Heart left ventricle (tissue), 16 donors: Measurements from ENCODE around the gene KMO. TPM values are rescaled to one million over a fixed set of nuclear protein-coding genes. Genes with fewer than 3 reads are reported as not detected.

Source experiments
- ATAC-seq, 4 donors: fragments of 200-7000 bp; cut with Tn5 transposase; one replicate each; pipeline ENCODE4 v1.9.1; 2020 to 2022; ENCODE audit warnings: moderate library complexity in 4 of 4, mild to moderate bottlenecking in 3 of 4, moderate number of reproducible peaks in 1 of 4
- DNase-seq, 5 donors: peaks; one replicate each; pipeline ENCODE4 v3.0.0-alpha.2; 2020
- H3K27ac ChIP-seq, 12 donors: fragments of 200-600 bp; sonication (generic) in 4 of 12; one replicate each; pipeline versions ENCODE4 v1.5.0 to v1.8.0; 2016 to 2022; ENCODE audit warnings: mild to moderate bottlenecking in 2 of 12
- H3K27me3 ChIP-seq, 9 donors: fragments of 200-600 bp; sonication (generic) in 2 of 9; one replicate each; pipeline versions ENCODE4 v1.5.1 to v1.8.0; 2016 to 2022; ENCODE audit warnings: mild to moderate bottlenecking in 3 of 9
- H3K36me3 ChIP-seq, 9 donors: fragments of 200-600 bp; sonication (generic) in 2 of 9; one replicate each; pipeline versions ENCODE4 v1.5.0 to v1.8.0; 2018 to 2022; ENCODE audit warnings: mild to moderate bottlenecking in 2 of 9
- H3K4me1 ChIP-seq, 12 donors: fragments of 200-600 bp; sonication (generic) in 4 of 12; one replicate each; pipeline versions ENCODE4 v1.5.0 to v1.8.0; 2016 to 2022; ENCODE audit warnings: mild to moderate bottlenecking in 3 of 12
- H3K4me3 ChIP-seq, 12 donors: fragments of 200-600 bp; sonication (generic) in 4 of 12; one replicate each; pipeline versions ENCODE4 v1.5.0 to v1.8.0; 2017 to 2022; ENCODE audit warnings: mild to moderate bottlenecking in 9 of 12, moderate library complexity in 4 of 12
- H3K9me3 ChIP-seq, 12 donors: fragments of 200-600 bp; sonication (generic) in 4 of 12; one replicate each; pipeline versions ENCODE4 v1.5.0 to v1.8.0; 2016 to 2022; ENCODE audit warnings: mild to moderate bottlenecking in 1 of 12
- POLR2A ChIP-seq, 2 donors: fragments of 450-650 bp; IDR thresholded peaks; one replicate each; pipeline ENCODE4 v1.6.1; 2017; ENCODE audit warnings: antibody characterized with exemption in 2 of 2, mild to moderate bottlenecking in 2 of 2, moderate library complexity in 2 of 2
- WGBS, 4 donors: extraction: QIAGEN DNeasy Blood & Tissue Kit in 2 of 4; methylation state at CpG; one replicate each; pipeline versions ENCODE4 v1.1.5 to v1.1.7; 2013 to 2018; 5-methylcytosine and 5-hydroxymethylcytosine counted together
- intact Hi-C, 10 donors: fragments of 100-400 bp; cut with DNase I; formaldehyde crosslinking; loops; one replicate each; pipeline versions ENCODE4 v1.11.1 to v1.14.2; 2022
- polyA plus RNA-seq, 2 donors: library from polyadenylated mRNA; stranded (reverse); fragments of 200-250 nt; gene quantifications; one replicate each; pipeline ENCODE4 v1.2.3, GENCODE V29; 2013
- total RNA-seq, 9 donors: library from RNA; depleted of rRNA in 2 of 9; stranded (reverse); fragments of >200 nt in 2 of 9; fragmentation: NEBNext Ultra II Directional in 3 of 9; extraction: Animal tissue kit (Norgen Biotek cat#: 25700) in 3 of 9; gene quantifications; one replicate each; pipeline versions ENCODE4 v1.1.0 to v1.2.4, GENCODE V29; 2016 to 2023
- TF ChIP-seq, protein P1 (sequence below), 12 donors: fragments of 200-600 bp; sonication (generic) in 4 of 12; IDR thresholded peaks; one replicate each; pipeline versions ENCODE4 v1.5.0 to v1.8.0; 2018 to 2022; ENCODE audit warnings: antibody characterized with exemption in 12 of 12, mild to moderate bottlenecking in 5 of 12
- donor health status: ischemic (EF 13 %, LVEDD 7.1; RV severe dilation, severe dysfunction).
- donor health status: healthy with polysubstance abuse.
- donor health status: DM: no; HTN: yes; CAD: no.
- donor health status: DM: no; HTN: no; CAD: no.
- donor health status: ischemic (EF 25% LVEDD 6.9; RV normal size, moderate dysfunction).
- donor health status: ischemic (EF 25% LVEDD 5.7; RV mildly dilated, moderate dysfunction).
- donor health status: healthy.
- donor health status: DM: yes; HTN: yes; CAD: no.
- donor health status: ischemic (EF 35%, LVEDD 5.7; RV mildly dilated, moderate dysfunction).
- donor health status: nonischemic (EF 11% LVEDD 7.7; RV severe dilation, severe dysfunction).
- donor health status: DM: yes; HTN: yes; CAD: no.
- donor health status: PGD.
- donor health status: ischemic (EF 29% LVEDD 5.4; RV normal size, mild dysfunction).
- donor health status: nonischemic (EF 23%, LVEDD 6.1; RV moderate dilation, normal function).

The KMO gene
- total and polyA plus RNA-seq, 11 donors: 0.07 to 3.9 (median 0.15) TPM; not detected in 3

DNA sequence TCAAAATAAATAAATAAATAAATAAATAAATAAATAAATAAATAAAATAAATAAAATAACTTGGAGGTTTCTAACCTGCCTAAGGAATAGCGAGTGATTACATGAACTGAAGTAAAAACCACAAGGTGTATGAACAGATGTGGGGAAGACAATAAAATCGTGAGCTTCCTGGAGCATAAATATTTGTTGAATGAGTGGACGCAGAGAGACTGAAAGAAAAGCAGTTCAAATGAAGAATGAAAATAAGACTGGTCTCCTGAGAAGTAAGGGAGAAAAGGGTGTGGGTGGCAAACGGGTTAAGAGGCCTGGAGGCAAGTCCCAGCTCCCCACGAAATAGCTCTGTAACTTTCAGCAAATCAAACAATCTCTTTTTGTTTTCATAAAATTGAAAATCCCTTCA, 74.4 kb downstream of the KMO start:
- TF ChIP-seq POLR2A (IDR thresholded peaks at IDR 0.05): no peak
- TF ChIP-seq, protein P1, sequence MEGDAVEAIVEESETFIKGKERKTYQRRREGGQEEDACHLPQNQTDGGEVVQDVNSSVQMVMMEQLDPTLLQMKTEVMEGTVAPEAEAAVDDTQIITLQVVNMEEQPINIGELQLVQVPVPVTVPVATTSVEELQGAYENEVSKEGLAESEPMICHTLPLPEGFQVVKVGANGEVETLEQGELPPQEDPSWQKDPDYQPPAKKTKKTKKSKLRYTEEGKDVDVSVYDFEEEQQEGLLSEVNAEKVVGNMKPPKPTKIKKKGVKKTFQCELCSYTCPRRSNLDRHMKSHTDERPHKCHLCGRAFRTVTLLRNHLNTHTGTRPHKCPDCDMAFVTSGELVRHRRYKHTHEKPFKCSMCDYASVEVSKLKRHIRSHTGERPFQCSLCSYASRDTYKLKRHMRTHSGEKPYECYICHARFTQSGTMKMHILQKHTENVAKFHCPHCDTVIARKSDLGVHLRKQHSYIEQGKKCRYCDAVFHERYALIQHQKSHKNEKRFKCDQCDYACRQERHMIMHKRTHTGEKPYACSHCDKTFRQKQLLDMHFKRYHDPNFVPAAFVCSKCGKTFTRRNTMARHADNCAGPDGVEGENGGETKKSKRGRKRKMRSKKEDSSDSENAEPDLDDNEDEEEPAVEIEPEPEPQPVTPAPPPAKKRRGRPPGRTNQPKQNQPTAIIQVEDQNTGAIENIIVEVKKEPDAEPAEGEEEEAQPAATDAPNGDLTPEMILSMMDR (IDR thresholded peaks at IDR 0.05): no peak
- Histone ChIP-seq H3K27ac (no peak overlapping the region), H3K4me1 (peaks cover 0 to 31% (median 0%) of the 10 kb centered on the region in 12 donors), H3K9me3 (no peaks in the 10 kb centered on the region), H3K4me3 (no peak overlapping the region), H3K27me3 (no peaks in the 10 kb centered on the region), H3K36me3 (no peaks in the 10 kb centered on the region)
- intact Hi-C loops: loop anchor here in 1 of 10 donors (10.0 kb wide), 1 partner anchor 388 kb away; the partner anchor contains the start of gene MAP1LC3C
- 79 to 90% (median 84%) methylated on average over 5 of the region's 5 CpGs for WGBS, 4 donors
- no peak for ATAC-seq
- no peak for DNase-seq

DNA sequence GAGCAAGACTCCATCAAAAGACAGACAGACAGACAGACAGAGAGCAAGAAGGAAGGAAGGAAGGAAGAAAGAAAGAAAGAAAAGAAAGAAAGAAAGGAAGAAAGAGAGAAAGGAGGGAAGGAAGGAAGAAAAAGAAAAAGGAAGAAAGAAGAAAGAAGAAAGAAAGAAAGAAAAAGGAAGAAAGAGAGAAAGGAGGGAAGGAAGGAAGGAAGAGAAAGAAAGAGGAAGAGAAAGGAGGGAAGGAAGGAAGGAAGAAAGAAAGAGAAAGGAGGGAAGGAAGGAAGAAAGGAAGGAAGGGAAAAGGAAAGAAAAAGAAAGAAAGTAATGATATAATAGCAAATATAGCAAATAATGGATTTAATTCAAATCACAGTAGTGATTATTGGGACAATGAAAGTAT, 75.3 kb downstream of the KMO start:
- H3K27me3 ChIP-seq: no peaks in the 10 kb centered on the region
- no peak overlapping the region for H3K4me3 ChIP-seq
- DNase-seq: no peak
- H3K9me3 ChIP-seq: no peaks in the 10 kb centered on the region
- intact Hi-C loops: loop anchor here in 1 of 10 donors (10.0 kb wide), 1 partner anchor 387 kb away; the partner anchor contains the start of gene MAP1LC3C
- peaks cover 0 to 39% (median 0%) of the 10 kb centered on the region in 12 donors for H3K4me1 ChIP-seq
- TF ChIP-seq POLR2A (IDR thresholded peaks at IDR 0.05): no peak
- TF ChIP-seq, protein P1 (IDR thresholded peaks at IDR 0.05): no peak
- no peak for ATAC-seq
- H3K36me3 ChIP-seq: no peaks in the 10 kb centered on the region
- no peak overlapping the region for H3K27ac ChIP-seq

DNA sequence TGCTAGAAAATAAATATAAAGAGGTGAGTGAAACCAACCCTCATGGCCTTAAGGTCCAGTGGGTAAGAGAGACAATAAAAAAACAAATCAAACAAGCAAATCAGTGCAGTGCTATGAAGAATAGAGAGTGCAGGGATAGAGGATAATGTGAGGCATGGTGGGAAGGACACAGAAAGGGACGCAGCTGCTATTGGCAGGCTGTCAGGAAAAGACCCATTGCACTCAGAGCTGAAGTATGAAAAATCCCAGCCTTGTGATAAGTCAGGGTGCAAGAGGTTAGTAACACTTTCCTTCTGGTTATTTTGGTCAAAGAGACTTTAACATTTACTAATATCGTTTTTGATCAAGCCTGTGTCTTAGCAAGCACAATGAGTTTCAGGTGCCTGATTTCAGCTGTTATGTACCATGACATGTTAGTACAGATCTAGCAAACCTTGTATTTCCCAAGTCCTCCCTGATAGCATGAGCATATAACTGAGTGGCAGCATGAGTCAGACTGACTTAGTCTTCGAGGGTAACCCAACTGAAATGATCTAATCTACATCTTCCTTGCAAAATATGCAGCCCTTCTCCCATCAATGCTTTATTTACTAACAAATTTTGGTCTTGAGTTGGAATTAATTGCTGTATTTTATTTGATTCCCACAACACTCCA, 76.3 kb downstream of the KMO start:
- Histone ChIP-seq H3K4me1 (peaks cover 0 to 33% (median 0%) of the 10 kb centered on the region in 12 donors), H3K9me3 (no peaks in the 10 kb centered on the region), H3K4me3 (no peak overlapping the region), H3K36me3 (no peaks in the 10 kb centered on the region), H3K27ac (no peak overlapping the region), H3K27me3 (no peaks in the 10 kb centered on the region)
- WGBS, 4 donors: 20 to 28% (median 21%) methylated on average over 3 of the region's 3 CpGs
- intact Hi-C loops: loop anchor here in 1 of 10 donors (10.0 kb wide), 1 partner anchor 386 kb away; the partner anchor contains the start of gene MAP1LC3C
- ATAC-seq: no peak
- no peak for TF ChIP-seq POLR2A (IDR thresholded peaks at IDR 0.05)
- TF ChIP-seq, protein P1 (IDR thresholded peaks at IDR 0.05): no peak
- no peak for DNase-seq

GRCh38 chr1:241610056-241610815, 78.1 kb downstream of the KMO start:
- Histone ChIP-seq H3K36me3 (no peaks in the 10 kb centered on the region), H3K27me3 (no peaks in the 10 kb centered on the region), H3K9me3 (no peaks in the 10 kb centered on the region), H3K4me1 (peaks cover 0 to 18% (median 0%) of the 10 kb centered on the region in 12 donors), H3K27ac (no peak overlapping the region), H3K4me3 (no peak overlapping the region)
- intact Hi-C loops: loop anchor here (5.0 to 10.0 kb wide), 12 partner anchors 75 to 407 kb away; partner anchors contain the start of genes MAP1LC3C (in 7 of the 10), EXO1 (in 1 of the 10) and KMO (in 1 of the 10)
- WGBS, 4 donors: 29 to 35% (median 32%) methylated on average over 8 of the region's 8 CpGs
- TF ChIP-seq POLR2A (IDR thresholded peaks at IDR 0.05): no peak
- TF ChIP-seq, protein P1 (IDR thresholded peaks at IDR 0.05): no peak
- DNase-seq: no peak
- peak; percentile 67 to 78 (median 72) for ATAC-seq
